Measurements from ENCODE around the gene PRSS22.

- TF ChIP-seq ATF7 (IDR thresholded peaks at IDR 0.05; ENCODE audit: low read depth) (no peak), CEBPB (IDR thresholded peaks at IDR 0.05; ENCODE audit: borderline replicate concordance in 1 of 2, low read depth in 2 of 2, low read length in 2 of 2) (no peak), TAF1 (IDR thresholded peaks at IDR 0.05; ENCODE audit: borderline replicate concordance, low read depth, low read length) (no peak), ZZZ3 (IDR thresholded peaks at IDR 0.05; ENCODE audit: control insufficient read depth, insufficient read length, low read depth) (no peak)
Measured at GRCh38 chr16:2859686-2860265, 1.8 kb upstream of the PRSS22 start.

Data from GM12878 (cell line).